HepG2 (cell line): ENCODE measurements around the gene THBS2. TPM values are rescaled to one million over a fixed set of nuclear protein-coding genes. Genes with fewer than 3 reads are reported as not detected.

Experiments
- ATAC-seq: fragments of 200-7000 bp; cut with Tn5 transposase; 3 replicates; pipeline ENCODE4 v1.9.1; 2020; ENCODE audit warnings: mild to moderate bottlenecking, moderate library complexity
- BruUV-seq: library from RNA; stranded (reverse); fragments of 400-500 nt; replicated peaks from 2 replicates; lab custom pipeline; 2021; lab: Mats Ljungman, UMichigan
- CTCF ChIA-PET: fragments of 300-600 bp; formaldehyde crosslinking; extraction: SDS; loops from one replicate; lab custom pipeline; 2021; ENCODE audit warnings: low total read pairs, inconsistent platforms, low intra/inter-chr PET ratio; lab: Yijun Ruan, JAX
- POLR2A ChIA-PET: fragments of 350-600 bp; sonication (Branson Sonifier 250); formaldehyde crosslinking; loops from one replicate; lab custom pipeline; 2020; ENCODE audit warnings: antibody characterized with exemption, inconsistent platforms; lab: Yijun Ruan, JAX
- DNase-seq: peaks from one replicate; pipeline ENCODE4 v3.0.0-alpha.2; 2015; ENCODE audit warnings: low spot score
- FAIRE-seq: peaks from 3 replicates; lab custom pipeline; 2011; peaks lifted over from hg19 to GRCh38; lab: Jason Lieb, UNC
- H2AFZ ChIP-seq: one replicate; pipeline ENCODE4 v1.6.1; 2011; ENCODE audit warnings: low read length, inconsistent platforms
- H3K27ac ChIP-seq: fragments of 300-600 bp; 3 replicates; pipeline ENCODE4 v1.8.0; 2011; ENCODE audit warnings: mixed run types, mild to moderate bottlenecking, mixed read lengths, low read length, inconsistent platforms; ENCODE audit not compliant: insufficient read depth; ENCODE audit errors: extremely low read length
- H3K27me3 ChIP-seq, 2 experiments: fragments of 200-600 bp in 1 of 2; 2 replicates in 1 of 2; 3 replicates in 1 of 2; pipeline versions ENCODE4 v1.6.0 to v1.8.0; 2011; ENCODE audit warnings: low read length in 2 of 2, mild to moderate bottlenecking in 2 of 2, moderate library complexity in 2 of 2, inconsistent platforms in 1 of 2; ENCODE audit not compliant: insufficient read depth in 2 of 2, control insufficient read depth in 1 of 2
- H3K36me3 ChIP-seq, 2 experiments: fragments of 200-600 bp in 1 of 2; replicated peaks in 1 of 2; 2 replicates in 1 of 2; 3 replicates in 1 of 2; pipeline versions ENCODE4 v1.5.1 to v1.8.0; 2011; ENCODE audit warnings: low read length in 2 of 2, inconsistent platforms in 1 of 2; ENCODE audit not compliant: insufficient read depth in 2 of 2, control insufficient read depth in 1 of 2
- H3K4me1 ChIP-seq: 2 replicates; pipeline ENCODE4 v1.5.1; 2012; ENCODE audit warnings: low read length, inconsistent platforms; ENCODE audit not compliant: insufficient read depth
- H3K4me2 ChIP-seq: 2 replicates; pipeline ENCODE4 v1.6.0; 2011; ENCODE audit warnings: low read depth, low read length, inconsistent platforms
- H3K4me3 ChIP-seq, 3 experiments: fragments of 200-600 bp in 1 of 3; sonication (generic), shearing (Covaris generic) in 1 of 3; replicated peaks in 1 of 3; 2 replicates each; pipeline ENCODE4 v1.5.1; 2011 to 2016; ENCODE audit warnings: low read length in 3 of 3, inconsistent platforms in 2 of 3, low read depth in 2 of 3, mild to moderate bottlenecking in 2 of 3, control low read depth in 1 of 3, mixed read lengths in 1 of 3; ENCODE audit not compliant: insufficient read depth in 1 of 3
- H3K79me2 ChIP-seq: one replicate; pipeline ENCODE4 v1.6.1; 2011; ENCODE audit warnings: low read length, inconsistent platforms; ENCODE audit not compliant: insufficient read depth
- H3K9ac ChIP-seq: 2 replicates; pipeline ENCODE4 v1.6.0; 2011; ENCODE audit warnings: mild to moderate bottlenecking, low read depth, low read length, inconsistent platforms; ENCODE audit not compliant: insufficient read depth
- H3K9me3 ChIP-seq: 2 replicates; pipeline ENCODE4 v1.5.1; 2012; ENCODE audit warnings: mild to moderate bottlenecking, low read length
- H4K20me1 ChIP-seq: 2 replicates; pipeline ENCODE4 v1.6.0; 2011; ENCODE audit warnings: inconsistent platforms, mild to moderate bottlenecking, low read length, moderate library complexity; ENCODE audit not compliant: insufficient read depth
- HES4 ChIP-seq: sonication (generic); formaldehyde crosslinking; IDR thresholded peaks from 2 replicates; pipeline ENCODE4 v1.9.0; 2021; ENCODE audit warnings: mild to moderate bottlenecking, missing genetic modification reagents, borderline replicate concordance
- MEIS1 ChIP-seq: sonication (generic); formaldehyde crosslinking; IDR thresholded peaks from 2 replicates; pipeline ENCODE4 v1.9.0; 2021; ENCODE audit warnings: mild to moderate bottlenecking, missing genetic modification reagents, moderate library complexity, borderline replicate concordance
- NFYB ChIP-seq: sonication (generic); formaldehyde crosslinking; IDR thresholded peaks from 2 replicates; pipeline ENCODE4 v1.4.0; 2020; ENCODE audit warnings: missing genetic modification reagents
- PAF1 ChIP-seq: IDR thresholded peaks from 2 replicates; pipeline ENCODE4 v1.6.1; 2016; ENCODE audit warnings: missing genetic modification reagents, missing compliant biosample characterization
- SMAD3 ChIP-seq: sonication (generic); formaldehyde crosslinking; IDR thresholded peaks from 2 replicates; pipeline ENCODE4 v1.4.0; 2020; ENCODE audit warnings: missing genetic modification reagents
- SNAPC4 ChIP-seq: sonication (generic); formaldehyde crosslinking; IDR thresholded peaks from 2 replicates; pipeline ENCODE4 v1.4.0; 2020; ENCODE audit warnings: mild to moderate bottlenecking, missing genetic modification reagents
- TARDBP ChIP-seq: sonication (generic); formaldehyde crosslinking; IDR thresholded peaks from 2 replicates; pipeline ENCODE4 v1.8.0; 2022; ENCODE audit warnings: mild to moderate bottlenecking, missing genetic modification reagents
- TIGD3 ChIP-seq: sonication (generic); formaldehyde crosslinking; IDR thresholded peaks from 2 replicates; pipeline ENCODE4 v1.5.1; 2020; ENCODE audit warnings: mild to moderate bottlenecking, missing genetic modification reagents, borderline replicate concordance
- ZC3H13 ChIP-seq: sonication (generic); formaldehyde crosslinking; IDR thresholded peaks from 2 replicates; pipeline ENCODE4 v1.8.1; 2023; ENCODE audit warnings: mild to moderate bottlenecking, missing genetic modification reagents, moderate library complexity
- ZNF180 ChIP-seq: sonication (generic); formaldehyde crosslinking; IDR thresholded peaks from 2 replicates; pipeline ENCODE4 v1.4.0; 2020; ENCODE audit warnings: low read depth, missing genetic modification reagents, borderline replicate concordance
- ZNF256 ChIP-seq: sonication (generic); formaldehyde crosslinking; conservative IDR thresholded peaks from 2 replicates; pipeline ENCODE4 v1.4.0; 2020; ENCODE audit warnings: missing genetic modification reagents
- ZNF567 ChIP-seq: sonication (generic); formaldehyde crosslinking; IDR thresholded peaks from 2 replicates; pipeline ENCODE4 v1.8.1; 2023; ENCODE audit warnings: mild to moderate bottlenecking, missing genetic modification reagents, borderline replicate concordance
- ZNF644 ChIP-seq: IDR thresholded peaks from 2 replicates; pipeline ENCODE4 v1.6.1; 2016; ENCODE audit warnings: low read depth
- WGBS: methylation state at CpG from one replicate; pipeline ENCODE4 v1.1.6; 2017; ENCODE audit warnings: low lambda C conversion rate; 5-methylcytosine and 5-hydroxymethylcytosine counted together
- in situ Hi-C: cut with HindIII; loops from 2 replicates; pipeline ENCODE4 v1.10.0; 2017; ENCODE audit warnings: low pct_unique_long_range_greater_than_20kb; ENCODE audit not compliant: extremely low pct_ligation_motif_present
- intact Hi-C: fragments of 100-400 bp; cut with micrococcal nuclease; formaldehyde crosslinking; loops from one replicate; pipeline ENCODE4 v1.10.0; 2022; ENCODE audit not compliant: unreplicated experiment
- polyA plus RNA-seq, 8 experiments: library from polyadenylated mRNA; depleted of rRNA in 3 of 8; stranded (reverse) in 7 of 8; unstranded in 1 of 8; fragments of >200 nt; fragmentation: Illumina TruSeq in 4 of 8; extraction: Trizol in 4 of 8; gene quantifications; 2 replicates each; pipeline versions ENCODE4 v1.2.1 to v1.2.3, GENCODE V29; 2011 to 2016; ENCODE audit warnings: low read depth in 4 of 8, missing spikeins in 1 of 8, mixed read lengths in 1 of 8; ENCODE audit not compliant: insufficient read depth in 1 of 8
- total RNA-seq, 5 experiments: library from RNA; depleted of rRNA; stranded (reverse); fragments of >200 nt; fragmentation: Illumina TruSeq; extraction: Trizol; gene quantifications; 2 replicates each; pipeline ENCODE4 v1.2.3, GENCODE V29; 2016; ENCODE audit warnings: low read depth in 1 of 5
- TF ChIP-seq, protein P1 (sequence below): sonication (generic); formaldehyde crosslinking; IDR thresholded peaks from 2 replicates; pipeline ENCODE4 v1.5.0; 2020; ENCODE audit warnings: mild to moderate bottlenecking, missing genetic modification reagents, borderline replicate concordance
- TF ChIP-seq, protein P2 (sequence below): sonication (generic); formaldehyde crosslinking; conservative IDR thresholded peaks from 2 replicates; pipeline ENCODE4 v1.8.0; 2022; ENCODE audit warnings: low read depth, missing genetic modification reagents

The THBS2 gene
- total and polyA plus RNA-seq, 2 of the 13 experiments (the other 11 are each of a cell fraction or from before 2014, with no cell fraction given): 0.12 to 0.15 TPM

DNA sequence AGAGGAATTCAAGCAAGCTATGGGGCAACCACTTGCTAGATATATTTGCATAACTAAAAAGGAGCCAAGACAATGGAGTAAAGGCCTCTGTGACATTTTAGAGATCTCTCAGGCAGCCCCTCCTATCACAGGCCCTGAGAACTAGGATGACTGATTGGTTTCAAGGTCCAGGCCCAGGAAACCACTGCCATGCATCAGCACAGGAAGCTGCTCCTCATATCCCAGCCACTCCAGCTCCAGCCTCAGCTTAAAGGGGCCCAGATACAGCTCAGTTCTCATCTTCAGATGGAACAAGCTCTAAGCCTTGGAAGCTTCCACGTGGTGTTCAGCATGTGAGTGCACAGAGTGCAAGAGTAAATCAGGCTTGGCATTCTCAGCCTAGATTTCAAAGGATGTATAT, 21.1 kb upstream of the THBS2 start:
- no peak overlapping the region for H3K9ac ChIP-seq
- no peak overlapping the region for H3K4me2 ChIP-seq
- intact Hi-C loops (no loop called here), in situ Hi-C loops (no loop called here)
- peaks cover 0 to 9% of the 10 kb centered on the region in 2 experiments; a peak in 3 of 5 replicates for H3K27me3 ChIP-seq
- H3K9me3 ChIP-seq: no peaks in the 10 kb centered on the region
- H4K20me1 ChIP-seq: no peaks in the 10 kb centered on the region
- DNase-seq: no peak
- FAIRE-seq: no peak
- no peaks in the 10 kb centered on the region for H3K36me3 ChIP-seq
- ChIA-PET POLR2A (interaction anchor here (1.1 kb wide), 1 partner anchor 17 kb away, joined by 3 read pairs; no protein-coding TSS in a partner anchor), CTCF (no interaction called here)
- peaks cover 6% of the 10 kb centered on the region; the same call in 1 of the 2 replicates for H3K4me1 ChIP-seq
- BruUV-seq: no TSS peak
- H3K4me3 ChIP-seq: no peak overlapping the region
- H3K27ac ChIP-seq: no peak overlapping the region
- peak; percentile 43; the same call in 1 of the 3 replicates for ATAC-seq
- 0% methylated on average over 1 of the region's 1 CpG for WGBS
- H2AFZ ChIP-seq: no peak overlapping the region
- no peaks in the 10 kb centered on the region for H3K79me2 ChIP-seq
- no peak for TF ChIP-seq NFYB (CRISPR knock-in tag)
- no peak for TF ChIP-seq ZNF180 (CRISPR knock-in tag)
- TF ChIP-seq ZNF256 (CRISPR knock-in tag): no peak
- no peak for TF ChIP-seq PAF1 (CRISPR knock-in tag)
- no peak for TF ChIP-seq ZNF644 (CRISPR knock-in tag)
- TF ChIP-seq, protein P1, sequence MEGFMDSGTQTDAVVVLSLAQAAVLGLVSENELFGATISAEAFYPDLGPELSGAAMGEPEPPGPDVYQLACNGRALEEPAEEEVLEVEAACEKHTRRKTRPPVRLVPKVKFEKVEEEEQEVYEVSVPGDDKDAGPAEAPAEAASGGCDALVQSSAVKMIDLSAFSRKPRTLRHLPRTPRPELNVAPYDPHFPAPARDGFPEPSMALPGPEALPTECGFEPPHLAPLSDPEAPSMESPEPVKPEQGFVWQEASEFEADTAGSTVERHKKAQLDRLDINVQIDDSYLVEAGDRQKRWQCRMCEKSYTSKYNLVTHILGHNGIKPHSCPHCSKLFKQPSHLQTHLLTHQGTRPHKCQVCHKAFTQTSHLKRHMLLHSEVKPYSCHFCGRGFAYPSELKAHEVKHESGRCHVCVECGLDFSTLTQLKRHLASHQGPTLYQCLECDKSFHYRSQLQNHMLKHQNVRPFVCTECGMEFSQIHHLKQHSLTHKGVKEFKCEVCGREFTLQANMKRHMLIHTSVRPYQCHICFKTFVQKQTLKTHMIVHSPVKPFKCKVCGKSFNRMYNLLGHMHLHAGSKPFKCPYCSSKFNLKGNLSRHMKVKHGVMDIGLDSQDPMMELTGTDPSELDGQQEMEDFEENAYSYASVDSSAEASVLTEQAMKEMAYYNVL (CRISPR knock-in tag): no peak
- TF ChIP-seq, protein P2, sequence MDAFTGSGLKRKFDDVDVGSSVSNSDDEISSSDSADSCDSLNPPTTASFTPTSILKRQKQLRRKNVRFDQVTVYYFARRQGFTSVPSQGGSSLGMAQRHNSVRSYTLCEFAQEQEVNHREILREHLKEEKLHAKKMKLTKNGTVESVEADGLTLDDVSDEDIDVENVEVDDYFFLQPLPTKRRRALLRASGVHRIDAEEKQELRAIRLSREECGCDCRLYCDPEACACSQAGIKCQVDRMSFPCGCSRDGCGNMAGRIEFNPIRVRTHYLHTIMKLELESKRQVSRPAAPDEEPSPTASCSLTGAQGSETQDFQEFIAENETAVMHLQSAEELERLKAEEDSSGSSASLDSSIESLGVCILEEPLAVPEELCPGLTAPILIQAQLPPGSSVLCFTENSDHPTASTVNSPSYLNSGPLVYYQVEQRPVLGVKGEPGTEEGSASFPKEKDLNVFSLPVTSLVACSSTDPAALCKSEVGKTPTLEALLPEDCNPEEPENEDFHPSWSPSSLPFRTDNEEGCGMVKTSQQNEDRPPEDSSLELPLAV (CRISPR knock-in tag): no peak
- no peak for TF ChIP-seq SNAPC4 (CRISPR knock-in tag)
- TF ChIP-seq HES4 (CRISPR knock-in tag): no peak
- TF ChIP-seq MEIS1 (CRISPR knock-in tag): no peak
- no peak for TF ChIP-seq TIGD3
- no peak for TF ChIP-seq ZNF567 (CRISPR knock-in tag)
- TF ChIP-seq SMAD3 (CRISPR knock-in tag): no peak
- TF ChIP-seq TARDBP (CRISPR knock-in tag): no peak
- no peak for TF ChIP-seq ZC3H13 (CRISPR knock-in tag)
